ENCODE data around the gene SERPINI1.
"Not testable (repeated sequence)": the region's sequence is repeated elsewhere in the genome, so short reads cannot be mapped to it uniquely, and the experiment has no call there.

Gene SERPINI1

DNA sequence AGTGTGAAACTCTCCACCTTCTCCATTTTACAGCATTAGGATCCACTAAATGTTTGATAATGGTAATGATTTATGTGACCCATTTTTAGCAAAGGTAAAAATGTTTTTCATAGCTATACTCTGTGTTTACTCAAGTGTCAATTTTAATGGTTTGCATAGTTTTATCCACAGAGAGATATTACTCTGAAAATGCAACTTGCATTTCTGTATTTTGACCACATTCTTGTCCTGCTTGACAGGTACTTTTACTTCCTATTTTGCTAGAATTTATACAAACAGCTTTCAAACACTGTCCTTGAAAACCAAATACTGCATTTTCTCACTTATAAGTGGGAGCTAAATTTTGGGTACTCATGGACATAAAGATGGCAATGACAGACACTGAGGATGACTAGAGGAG, 62.9 kb downstream of the SERPINI1 start:
- DNase-seq (ENCODE audit: low spot score) = no peak

- no peak for DNase-seq (ENCODE audit: low spot score)
These were observed 73.4 kb downstream of the SERPINI1 start for GRCh38 chr3:167808910-167809309.

DNA sequence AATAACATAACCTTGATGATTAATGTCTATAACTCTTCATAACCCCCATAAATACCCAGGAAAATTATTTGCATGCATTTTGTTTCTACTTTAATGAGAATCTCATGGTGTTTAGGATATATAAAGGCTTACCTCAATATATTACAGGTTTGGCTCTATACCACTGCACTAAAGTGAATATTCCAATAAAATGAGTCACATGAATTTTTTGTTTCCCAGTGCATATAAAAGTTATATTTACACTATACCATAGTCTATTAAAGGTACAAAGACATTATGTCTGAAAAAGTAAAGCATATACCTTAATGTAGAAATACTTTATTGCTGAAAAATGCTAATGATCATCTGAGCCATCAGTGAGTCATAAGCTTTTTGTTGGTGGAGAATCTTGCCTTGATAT, 74.7 kb downstream of the SERPINI1 start:
- DNase-seq (ENCODE audit: low spot score) = no peak

DNA sequence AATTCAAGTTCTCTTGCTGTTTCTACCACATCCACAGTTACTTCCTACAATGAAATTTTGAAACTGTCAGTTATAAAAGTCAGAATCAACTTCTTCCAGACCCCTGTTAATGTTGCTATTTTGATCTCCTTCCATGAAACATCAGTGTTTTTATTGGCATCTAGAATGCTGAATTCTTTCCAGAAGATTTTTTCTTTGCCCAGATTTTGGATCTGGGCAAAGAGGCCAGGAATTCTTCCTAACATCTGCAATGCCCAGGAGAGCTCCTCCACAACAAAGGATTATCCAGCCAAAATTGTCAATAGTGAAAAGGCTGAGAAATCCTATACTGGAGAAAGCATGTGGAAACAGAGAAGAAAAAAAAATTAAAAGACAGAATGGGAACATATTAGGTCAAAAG, 75.5 kb downstream of the SERPINI1 start:
- DNase-seq (ENCODE audit: low spot score) = no peak

GRCh38 chr3:167813169-167814123, 77.9 kb downstream of the SERPINI1 start:
- no peak for DNase-seq (ENCODE audit: low spot score)

DNA sequence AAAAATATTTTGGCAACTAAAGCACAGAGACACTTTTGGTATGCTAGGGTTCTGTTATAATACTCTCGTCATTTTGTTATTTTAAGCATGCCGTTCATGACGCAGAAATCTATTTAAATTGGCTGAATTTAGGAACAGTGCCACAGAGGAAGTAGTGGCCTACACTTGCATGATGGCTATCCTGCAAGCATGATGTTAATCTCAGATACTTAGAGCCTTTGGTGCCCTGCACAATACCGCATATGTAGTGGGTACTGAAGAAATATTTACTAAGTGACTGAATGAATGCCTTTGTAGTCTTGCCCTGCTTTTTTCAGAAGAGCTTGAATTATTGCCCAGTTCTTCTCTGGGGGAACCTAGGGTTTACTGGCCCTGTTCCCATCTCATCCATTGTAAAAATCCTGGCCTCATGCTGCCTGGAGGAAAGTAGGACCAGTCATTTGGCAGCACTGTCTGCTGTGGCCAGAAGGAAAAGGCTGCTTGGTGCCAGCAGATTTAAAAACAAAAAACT, 79.0 kb downstream of the SERPINI1 start:
- no peak for DNase-seq (ENCODE audit: low spot score)

DNA sequence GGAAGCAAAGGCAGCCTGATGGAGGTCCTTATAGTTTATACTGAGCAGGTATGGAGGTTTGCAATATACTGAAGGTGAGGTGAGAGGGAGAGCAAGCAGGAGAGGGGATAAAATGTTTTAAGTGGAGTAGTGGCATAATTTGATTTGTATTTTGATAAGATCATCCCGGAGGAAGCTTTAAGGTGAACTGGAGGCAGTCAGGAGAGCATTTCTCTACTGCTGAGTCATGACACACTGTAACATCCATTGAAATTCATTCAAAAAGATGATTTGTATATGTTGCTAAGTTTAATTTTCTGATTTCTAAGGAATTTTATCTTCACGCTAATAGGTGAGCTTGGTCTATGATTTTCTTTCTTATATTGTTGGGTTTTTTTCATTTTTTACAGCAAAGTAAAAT, 81.4 kb downstream of the SERPINI1 start:
- DNase-seq (ENCODE audit: low spot score) = no peak

GRCh38 chr3:167820102-167820865, 84.8 kb downstream of the SERPINI1 start:
- DNase-seq (ENCODE audit: low spot score) = no peak

- DNase-seq (ENCODE audit: low spot score) = no peak
These were observed 85.8 kb downstream of the SERPINI1 start for GRCh38 chr3:167821248-167821805.

- DNase-seq (ENCODE audit: low spot score) = no peak
These were observed 88.2 kb downstream of the SERPINI1 start for GRCh38 chr3:167823738-167824137.

DNA sequence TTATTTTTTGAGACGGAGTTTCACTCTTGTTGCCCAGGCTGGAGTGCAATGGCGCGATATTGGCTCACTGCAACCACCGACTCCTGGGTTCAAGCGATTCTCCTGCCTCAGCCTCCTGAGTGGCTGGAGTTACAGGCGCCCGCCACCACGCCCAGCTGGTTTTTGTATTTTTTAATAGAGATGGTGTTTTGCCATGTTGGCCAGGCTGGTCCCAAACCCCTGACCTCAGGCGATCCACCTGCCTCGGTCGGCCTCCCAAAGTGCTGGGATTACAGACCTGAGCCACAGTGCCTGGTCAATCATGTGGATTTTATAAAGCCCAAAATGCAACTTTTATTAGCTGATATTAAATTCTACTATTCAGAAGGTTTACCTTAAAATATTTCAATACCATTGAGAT, 92.1 kb downstream of the SERPINI1 start:
- not testable (repeated sequence) for DNase-seq (ENCODE audit: low spot score)

GRCh38 chr3:167829071-167829470, 93.5 kb downstream of the SERPINI1 start:
- no peak for DNase-seq (ENCODE audit: low spot score)

DNA sequence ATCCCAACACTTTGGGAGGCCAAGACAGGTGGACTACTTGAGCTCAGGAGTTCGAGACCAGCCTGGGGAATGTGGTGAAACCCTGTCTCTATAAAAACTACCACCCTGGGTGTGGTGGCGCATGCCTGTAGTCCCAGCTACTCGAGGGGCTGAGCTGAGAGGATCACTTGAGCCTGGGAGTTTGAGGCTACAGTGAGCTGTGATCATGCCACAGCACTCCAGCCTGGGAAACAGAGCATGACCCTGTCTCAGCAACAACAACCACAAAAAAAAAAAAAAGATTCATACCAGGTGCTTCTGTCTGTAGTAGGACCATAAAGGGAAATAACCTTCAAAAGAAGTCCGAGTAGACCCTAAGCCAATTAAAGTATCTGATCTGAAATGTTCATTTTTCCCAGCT, 94.5 kb downstream of the SERPINI1 start:
- no peak for DNase-seq (ENCODE audit: low spot score)

DNA sequence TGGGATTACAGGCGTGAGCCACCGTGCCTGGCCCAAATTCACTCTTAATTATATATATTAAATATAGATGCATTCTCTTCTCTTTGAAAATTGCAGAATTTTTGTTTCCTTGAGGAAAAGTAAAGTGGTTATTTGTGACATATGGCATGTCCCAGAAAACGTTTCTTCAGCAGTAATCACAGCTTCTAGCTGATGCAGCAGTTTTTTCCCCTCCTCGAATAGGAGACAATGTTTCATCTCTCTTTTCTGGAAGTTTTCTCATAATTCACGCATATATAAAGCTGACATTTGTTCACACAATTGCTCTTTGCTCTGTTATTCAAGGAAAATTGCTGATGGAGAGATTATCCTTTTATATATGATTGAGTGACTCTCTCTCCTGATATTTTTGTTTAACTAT, 99.8 kb downstream of the SERPINI1 start:
- DNase-seq (ENCODE audit: low spot score) = no peak

GRCh38 chr3:167835953-167836352, 100.4 kb downstream of the SERPINI1 start:
- no peak for DNase-seq (ENCODE audit: low spot score)

DNA sequence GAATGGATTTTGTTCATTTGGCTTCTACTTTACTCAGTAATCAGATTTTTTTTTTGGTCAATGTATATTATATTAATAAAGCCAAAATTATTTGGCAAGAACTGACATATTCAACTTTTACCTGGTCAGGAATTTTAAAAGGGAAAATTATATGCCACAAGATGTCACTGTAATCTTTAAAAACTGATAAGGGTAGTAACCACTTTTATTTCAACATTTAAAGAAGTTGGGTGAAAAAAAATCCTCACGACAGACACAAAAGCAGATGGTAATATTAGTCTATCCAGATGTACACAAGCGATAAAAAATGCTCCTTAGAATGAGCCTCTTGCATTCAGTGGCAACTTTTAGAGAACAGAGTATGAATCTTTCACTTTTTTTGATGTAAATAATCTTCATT, 101.9 kb downstream of the SERPINI1 start:
- no peak for DNase-seq (ENCODE audit: low spot score)

GRCh38 chr3:167839460-167840134, 104.1 kb downstream of the SERPINI1 start:
- DNase-seq (ENCODE audit: low spot score) = no peak

DNA sequence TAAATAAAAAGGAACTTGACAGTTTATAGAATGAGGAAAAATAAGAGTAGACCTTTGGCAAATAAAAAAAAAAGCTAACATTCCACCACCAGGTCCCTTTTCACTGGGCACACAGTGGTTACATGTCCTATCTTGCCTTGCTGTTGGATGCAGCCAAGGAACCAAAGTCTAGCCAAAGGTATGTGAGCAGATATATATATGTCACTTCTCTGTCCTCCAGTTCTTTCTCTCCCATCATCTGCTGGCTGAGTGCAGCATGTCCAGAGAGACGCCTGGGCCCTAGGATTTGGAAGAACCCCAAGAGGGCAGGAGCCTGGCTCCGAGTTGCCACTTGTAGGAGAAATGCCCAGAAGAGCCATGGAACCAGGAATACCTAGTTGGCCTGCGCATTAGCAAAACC, 104.7 kb downstream of the SERPINI1 start:
- DNase-seq (ENCODE audit: low spot score) = no peak

DNA sequence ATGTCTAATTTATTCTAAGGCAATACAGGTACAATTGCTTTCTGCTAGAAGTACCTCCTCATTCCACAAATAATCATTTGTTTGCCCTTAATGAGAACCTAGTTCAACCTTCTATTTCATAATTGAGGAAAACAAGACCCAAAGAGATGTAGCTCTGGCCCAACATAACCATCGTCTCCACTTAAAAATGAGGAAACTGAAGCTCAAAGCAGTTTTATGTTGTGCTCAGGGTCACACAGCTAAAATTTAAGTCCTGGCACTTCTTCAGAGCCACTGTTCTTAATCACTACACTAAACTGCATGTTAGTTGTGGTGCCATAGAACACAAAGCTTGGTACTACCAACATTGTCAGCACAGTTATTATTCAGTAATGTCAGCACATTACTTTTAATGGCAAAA, 108.0 kb downstream of the SERPINI1 start:
- no peak for DNase-seq (ENCODE audit: low spot score)

GRCh38 chr3:167843886-167844285, 108.4 kb downstream of the SERPINI1 start:
- DNase-seq (ENCODE audit: low spot score) = no peak

GRCh38 chr3:167844528-167844927, 109.0 kb downstream of the SERPINI1 start:
- DNase-seq (ENCODE audit: low spot score) = no peak

GRCh38 chr3:167851171-167851570, 115.7 kb downstream of the SERPINI1 start:
- no peak for DNase-seq (ENCODE audit: low spot score)
